ENCODE measurements around the gene LRRC8A.
"Not testable (repeated sequence)": the region's sequence is repeated elsewhere in the genome, so short reads cannot be mapped to it uniquely, and the experiment has no call there.

The LRRC8A gene

DNA sequence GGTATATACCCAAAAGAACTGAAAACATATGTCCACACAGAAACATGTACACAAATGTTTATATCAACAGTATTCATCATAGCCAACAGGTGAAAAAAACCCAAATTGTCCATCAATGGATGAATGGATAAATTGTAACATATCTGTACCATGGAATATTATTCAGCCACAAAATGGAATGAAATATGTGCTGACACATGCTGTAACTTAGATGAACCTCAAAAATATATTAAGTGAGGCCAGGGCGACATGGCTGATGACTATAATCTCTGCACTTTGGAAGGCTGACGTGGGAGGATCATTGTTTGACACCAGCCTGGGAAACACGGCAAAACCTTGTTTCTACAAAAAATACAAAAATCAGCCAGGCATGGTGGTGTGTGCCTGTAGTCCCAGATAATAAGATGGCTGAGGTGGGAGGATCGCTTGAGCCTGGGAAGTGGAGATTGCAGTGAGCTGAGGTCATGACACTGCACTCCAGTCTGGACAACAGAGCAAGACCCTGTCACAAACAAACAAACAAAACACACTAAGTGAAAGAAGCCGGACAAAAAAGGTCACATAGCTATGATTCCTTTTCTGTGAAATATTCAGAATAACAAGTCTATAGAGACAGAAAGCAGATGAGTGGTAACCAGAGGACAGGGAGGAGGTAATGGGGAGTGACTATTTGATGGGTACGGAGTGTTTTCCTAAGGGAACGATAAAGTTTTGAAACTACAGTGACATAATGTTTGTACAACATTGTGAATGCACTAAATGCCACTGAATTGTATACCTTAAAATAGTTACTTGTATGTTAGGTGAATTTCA lies 11.6 kb upstream of the LRRC8A start:
- DNase-seq, result no peak

DNA sequence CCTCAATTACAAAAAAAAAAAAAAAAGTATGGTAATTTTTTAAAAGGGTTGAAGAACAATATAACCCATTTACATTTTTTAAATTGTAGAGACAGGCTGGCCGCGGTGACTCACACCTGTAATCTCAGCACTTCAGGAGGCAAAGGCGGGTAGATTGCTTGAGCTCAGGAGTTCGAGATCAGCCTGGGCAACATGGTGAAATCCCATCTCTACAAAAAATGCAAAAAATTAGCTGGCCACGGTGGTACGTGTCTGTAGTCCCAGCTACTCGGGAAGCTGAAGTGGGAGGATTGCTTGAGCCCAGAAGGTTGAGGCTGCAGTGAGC lies 11.0 kb upstream of the LRRC8A start:
- DNase-seq, result not testable (repeated sequence)

DNA sequence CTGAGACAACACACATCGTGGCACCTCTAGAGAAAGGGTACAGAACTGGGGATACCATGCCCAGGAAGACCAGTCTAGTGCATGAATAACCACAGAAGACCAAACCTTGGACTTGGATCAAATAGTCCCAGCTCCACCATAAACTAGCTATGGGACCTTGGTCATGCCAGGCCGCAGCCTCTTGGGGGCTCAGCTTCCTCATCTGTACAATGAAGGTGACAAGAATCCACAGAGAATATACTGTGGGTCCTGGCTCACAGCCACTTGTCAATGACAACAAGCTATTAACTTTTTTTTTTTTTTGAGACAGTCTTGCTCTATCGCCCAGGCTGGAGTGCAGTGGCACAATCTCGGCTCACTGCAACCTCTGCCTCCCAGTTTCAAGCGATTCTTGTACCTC lies 4.1 kb upstream of the LRRC8A start:
- no peak for DNase-seq

DNA sequence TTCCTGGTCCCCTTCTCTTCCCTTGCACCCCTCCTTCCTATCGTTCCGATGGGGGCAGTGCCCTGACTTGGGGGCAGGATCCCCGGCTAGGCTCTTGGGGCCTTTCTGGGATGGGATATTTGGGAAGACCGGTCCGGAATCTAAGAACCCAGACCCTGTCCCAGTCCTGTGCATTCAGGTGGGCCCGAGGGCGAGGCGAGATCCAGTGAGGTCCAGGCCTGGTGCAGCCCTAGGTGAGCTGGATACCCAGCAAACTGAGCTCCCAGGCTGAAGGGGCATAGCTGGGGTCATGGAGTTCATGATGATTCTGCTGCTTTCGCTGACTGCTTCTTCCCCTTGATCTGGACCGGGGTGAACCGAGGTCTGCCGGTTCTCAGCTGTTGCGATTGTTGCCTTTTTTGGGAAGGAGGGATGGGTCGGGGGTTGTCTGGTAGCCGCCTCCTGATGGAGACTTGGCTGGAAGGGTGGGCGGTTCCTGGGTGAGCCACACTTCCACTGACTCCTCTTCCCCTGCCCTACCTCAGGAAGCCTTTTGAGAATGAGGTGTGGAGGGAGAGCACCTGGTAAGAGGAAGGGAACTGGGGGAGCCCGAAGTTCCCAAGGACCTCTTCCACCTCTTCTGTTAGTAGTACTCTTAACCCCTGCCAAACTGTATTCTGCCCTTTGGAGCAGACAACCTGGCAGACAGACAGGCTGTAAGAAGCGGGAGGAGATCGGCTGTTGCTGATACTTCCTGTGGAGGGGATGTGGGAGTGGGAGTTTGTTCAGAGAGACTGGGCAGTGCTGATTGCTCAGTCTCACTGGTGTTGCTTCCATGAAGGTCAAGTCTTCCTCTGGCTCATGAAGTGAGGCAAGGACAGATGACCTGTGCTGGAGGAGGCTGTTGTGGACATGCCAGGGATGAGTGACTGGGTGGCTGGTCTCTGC lies 1.0 kb downstream of the LRRC8A start:
- no peak for DNase-seq

DNA sequence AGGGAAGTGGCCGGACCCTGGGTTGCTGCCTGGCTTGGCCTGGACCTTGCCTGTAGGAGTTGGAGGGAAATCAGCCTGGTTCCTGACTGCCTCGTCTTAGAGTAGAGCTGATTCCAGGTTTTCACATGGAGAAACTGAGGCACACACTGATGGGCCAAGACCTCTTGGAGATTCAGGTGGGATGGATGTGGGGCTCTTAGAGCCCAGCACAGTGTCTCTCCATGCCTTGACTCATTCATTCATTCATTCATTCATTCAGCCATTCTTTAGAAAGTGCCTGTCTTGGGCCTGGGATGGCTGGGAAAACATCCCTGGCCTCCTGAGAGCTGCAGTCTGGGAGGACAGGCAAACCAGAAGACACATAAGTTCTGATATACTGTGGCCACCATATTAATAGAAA lies 2.2 kb downstream of the LRRC8A start:
- DNase-seq, result no peak

DNA sequence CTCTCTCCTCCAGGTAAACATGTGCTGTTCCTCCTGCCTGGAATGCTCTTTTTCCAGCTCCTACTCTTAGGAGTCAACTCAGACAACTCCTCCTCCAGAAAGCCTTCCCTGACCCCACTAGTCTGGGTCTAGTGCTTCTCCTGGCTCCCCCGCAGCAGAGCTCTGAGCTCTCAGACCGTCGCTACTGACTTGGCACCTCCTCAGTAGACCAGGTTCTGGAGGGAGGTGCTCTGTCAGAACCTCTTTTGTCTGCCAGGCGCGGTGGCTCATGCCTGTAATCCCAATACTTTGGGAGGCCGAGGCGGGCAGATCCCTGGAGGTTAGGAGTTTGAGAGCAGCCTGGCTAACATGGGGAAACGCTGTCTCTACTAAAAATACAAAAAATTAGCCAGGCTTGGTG lies 3.4 kb downstream of the LRRC8A start:
- DNase-seq, result no peak

DNA sequence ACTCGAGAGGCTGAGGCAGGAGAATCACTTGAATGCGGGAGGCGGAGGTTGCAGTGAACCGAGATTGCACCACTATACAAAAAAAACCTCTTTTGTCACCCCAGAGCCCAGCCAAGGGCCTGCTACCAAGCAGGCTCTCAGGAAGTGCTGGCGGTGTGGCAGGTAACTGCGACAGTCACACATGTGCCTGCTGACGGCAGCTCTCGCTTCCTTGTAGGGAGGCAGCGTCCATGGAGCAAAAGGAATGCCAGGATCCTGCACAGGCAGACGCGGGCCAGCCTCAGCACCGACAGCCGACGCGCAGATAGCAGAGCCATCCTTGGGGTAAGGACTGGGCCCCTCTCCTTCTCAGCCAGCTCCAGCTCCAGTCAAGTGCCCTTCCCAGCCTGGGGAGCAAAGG lies 3.9 kb downstream of the LRRC8A start:
- no peak for DNase-seq

DNA sequence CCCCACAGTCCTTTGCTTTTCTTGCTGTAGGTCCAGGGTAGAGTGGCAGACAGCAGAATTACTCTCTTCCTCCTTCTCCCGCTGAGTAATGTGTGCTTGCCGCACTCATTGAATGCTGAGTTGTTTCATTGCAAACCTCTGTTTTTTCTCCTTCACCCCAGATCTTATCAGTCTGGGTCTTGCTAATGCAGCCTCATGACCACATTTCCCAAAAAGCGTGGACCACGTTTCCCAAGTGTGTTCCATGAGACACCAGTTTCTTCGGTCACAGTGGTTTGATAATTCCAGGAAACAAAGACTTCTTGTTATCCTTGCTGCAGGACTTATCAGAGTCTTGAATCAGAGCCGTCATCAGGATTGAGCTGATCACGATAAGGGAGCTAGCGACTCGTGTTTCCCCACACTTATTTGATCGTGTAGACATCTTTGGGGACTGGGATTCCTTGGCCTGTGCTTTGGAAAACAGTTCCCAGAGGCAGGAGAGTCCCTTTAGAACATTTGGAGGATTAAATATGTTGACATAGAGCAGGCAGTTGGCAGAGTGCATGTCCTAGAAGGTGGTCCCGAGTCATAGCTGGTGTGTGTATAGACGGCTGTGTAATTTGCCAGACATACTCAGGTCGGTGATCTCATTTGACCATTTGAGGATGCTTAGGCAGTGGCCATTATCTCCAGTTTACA lies 4.4 kb downstream of the LRRC8A start:
- DNase-seq, result no peak

DNA sequence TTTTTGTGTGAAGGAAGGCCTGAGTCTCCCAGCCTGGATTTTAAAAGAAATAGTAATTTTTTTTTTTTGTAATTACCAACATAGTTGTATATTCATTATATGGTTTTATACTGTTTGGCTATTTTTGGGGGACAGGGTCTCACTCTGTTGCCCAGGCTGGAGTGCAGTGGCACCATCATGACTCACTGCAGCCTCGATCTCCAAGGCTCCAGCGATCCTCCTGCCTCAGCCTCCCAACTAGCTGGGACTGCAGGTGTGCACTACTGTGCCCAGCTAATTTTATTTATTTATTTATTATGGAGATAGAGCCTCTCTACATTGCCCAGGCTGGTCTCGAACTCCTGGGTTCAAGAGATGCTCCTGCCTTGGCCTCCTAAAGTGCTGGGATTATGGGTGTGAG lies 5.1 kb downstream of the LRRC8A start:
- DNase-seq, result no peak

DNA sequence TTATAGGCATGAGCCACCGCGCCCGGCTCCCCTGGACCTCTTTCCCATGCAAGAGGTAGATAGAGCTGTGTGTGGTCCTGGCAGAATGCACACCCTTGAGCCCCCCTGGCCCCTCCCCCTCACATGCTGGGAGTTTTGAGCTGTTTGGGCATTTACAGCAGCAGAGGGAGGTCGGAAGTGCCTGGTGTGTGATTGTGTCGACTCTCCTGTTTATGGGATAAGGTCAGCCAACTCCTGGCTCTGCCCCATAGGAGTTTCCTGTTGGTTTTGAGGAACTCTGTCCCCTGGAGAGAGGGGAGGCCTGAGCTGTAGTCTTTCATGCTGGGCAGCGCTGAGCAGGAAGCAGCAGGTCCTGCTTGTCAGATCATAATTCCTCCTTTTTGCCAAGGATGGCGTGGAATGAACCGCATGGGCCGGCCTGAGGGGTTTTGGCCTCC lies 6.0 kb downstream of the LRRC8A start:
- no peak for DNase-seq

DNA sequence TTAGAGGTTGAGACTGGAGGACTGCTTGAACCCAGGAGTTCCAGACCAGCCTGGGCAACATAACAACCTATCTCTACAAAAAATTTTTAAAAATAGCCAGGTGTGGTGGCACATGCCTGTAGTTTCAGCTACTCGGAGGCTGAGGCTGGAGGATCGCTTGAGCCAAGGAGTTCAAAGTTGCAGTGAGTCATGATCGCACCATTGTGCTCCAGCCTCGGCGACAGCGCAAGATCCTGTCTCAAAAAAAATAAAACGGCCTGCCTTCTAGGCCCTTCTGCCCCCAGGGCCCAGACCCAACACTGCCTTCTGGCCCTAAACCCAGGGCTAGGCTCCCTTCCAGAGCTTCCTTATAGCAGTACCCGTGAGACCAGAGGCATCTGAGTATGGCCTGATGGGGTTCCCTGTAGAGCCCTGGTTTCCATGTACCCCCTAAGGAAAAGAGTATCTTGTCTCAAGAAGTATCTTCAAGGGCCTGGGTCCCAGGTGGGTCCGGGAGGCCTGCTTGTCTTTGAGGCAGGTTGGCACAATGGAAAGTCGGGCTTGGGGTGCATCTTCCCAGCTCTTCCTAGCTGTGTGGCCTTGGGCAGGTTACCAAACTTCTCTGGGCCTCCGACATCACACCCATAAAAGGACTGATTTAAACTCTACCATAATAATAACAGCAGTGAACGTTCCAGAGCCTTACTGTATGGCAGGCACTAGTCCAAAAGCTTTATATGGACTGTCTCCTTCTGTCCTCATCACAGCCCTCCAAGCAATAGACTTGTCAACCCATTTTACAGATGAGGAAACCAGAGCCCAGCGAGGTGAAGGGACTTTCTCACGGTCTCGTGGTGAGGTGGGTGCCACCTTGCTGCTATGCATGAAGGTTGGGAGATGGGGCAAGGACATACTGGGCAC lies 9.6 kb downstream of the LRRC8A start:
- DNase-seq, result no peak

DNA sequence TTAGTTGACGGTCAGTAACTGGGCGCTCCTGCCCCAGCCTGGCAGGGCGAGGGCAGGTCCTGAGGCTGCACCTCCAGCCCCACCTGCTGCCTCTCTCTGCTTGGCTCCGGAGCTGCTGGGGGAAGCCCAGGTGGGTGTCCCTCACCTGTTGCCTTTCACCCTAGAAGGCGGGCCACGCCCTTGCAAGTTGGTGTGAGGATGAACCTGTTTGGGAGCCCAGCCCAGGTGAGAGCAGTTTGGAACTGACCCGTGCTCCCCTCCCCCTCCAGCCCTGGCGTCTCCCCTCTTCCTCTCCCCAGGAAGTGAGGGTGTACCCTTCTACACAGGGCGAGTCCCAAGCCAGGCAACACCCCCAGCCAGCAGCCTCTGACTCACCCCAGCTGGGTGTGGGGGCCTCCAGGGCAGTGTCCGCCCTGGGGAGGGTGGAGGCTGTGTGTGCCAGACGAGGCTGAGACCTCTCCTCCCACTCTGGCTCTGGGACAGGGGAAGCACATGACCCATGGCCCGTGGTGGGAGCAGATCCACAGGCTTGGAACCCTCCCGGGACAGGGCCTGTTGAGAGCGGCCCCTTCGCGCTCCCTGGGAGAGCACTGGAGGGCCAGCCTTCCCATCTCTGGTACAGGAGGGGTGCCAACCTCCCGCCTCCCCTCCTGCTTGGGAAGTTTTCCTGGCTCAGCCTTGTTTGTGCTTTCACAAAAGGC lies 10.4 kb downstream of the LRRC8A start:
- DNase-seq, result no peak

DNA sequence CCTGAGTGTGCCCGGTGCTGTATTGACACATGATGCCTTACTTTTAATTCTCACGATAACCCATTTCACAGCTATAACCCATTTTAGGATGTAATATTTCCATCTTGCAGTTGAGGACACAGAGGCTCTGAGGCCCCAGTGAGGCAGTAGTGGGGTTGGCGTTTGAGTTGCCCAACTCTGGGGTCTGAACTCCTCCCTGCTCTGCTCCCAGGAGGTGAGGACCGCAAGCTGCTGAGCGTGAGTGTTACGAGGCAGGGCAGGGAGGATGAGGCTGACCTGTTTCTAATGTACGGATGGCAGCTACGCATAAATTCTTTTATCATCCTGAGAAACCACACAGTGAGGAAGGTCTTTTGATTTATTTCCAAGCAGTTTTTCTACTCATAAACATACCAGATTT lies 11.4 kb downstream of the LRRC8A start:
- DNase-seq, result no peak

DNA sequence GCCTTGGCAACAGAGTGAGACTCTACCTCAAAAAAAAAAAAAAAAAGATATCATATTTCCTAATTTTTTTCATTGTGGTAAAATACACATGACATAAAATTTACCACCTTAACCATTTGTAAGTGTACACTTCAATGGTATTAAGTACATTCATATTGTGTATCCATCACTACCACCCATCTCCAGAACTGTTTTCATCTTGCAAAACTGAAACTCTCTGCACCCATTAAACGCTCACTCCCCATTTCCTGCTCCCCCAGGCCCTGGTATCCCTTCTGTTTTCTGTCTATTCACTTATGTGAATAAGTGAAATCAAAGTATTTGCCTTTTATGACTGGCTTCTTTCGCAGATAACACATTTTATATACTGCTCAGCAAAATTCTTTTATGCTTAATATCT lies 12.8 kb downstream of the LRRC8A start:
- no peak for DNase-seq

DNA sequence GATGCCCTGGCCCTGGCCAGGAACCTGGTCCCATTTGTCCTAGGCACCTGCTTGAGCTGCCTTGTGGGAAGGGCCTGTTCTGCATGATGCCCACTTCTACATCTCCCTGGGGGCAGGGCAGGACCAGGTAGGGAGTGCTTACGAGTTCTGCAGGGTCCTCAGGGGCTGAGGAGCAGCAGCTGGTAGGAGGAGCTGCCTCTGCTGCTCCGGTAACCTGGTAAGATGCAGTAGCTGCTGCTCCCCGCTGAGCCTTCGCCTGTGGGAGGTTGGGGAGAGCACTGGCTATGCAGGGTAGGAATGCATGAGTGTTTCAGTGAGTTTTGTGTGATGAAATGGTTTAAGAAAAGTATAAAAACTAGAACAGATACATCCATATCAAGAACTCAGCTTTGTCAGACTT lies 13.6 kb downstream of the LRRC8A start:
- no peak for DNase-seq

DNA sequence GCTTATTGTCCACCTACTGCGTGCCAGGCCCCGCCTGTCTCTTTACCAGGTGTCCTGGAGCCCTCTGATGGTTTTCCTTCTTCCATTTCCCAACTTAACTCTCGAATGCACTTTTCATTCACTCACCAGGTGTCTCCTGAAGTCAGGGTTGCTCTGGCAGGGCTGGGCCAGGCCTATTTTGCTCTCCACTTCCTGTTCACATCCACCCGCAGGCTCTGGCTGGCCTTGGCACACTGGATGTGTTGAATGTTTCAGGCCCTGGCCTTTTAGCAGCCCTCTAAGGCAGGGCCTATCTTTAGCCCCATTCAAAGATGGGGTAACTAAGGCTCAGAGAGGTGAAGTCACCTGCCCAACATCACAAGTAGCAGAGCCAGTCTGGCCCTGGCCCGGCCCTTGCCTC lies 16.4 kb downstream of the LRRC8A start:
- no peak for DNase-seq

DNA sequence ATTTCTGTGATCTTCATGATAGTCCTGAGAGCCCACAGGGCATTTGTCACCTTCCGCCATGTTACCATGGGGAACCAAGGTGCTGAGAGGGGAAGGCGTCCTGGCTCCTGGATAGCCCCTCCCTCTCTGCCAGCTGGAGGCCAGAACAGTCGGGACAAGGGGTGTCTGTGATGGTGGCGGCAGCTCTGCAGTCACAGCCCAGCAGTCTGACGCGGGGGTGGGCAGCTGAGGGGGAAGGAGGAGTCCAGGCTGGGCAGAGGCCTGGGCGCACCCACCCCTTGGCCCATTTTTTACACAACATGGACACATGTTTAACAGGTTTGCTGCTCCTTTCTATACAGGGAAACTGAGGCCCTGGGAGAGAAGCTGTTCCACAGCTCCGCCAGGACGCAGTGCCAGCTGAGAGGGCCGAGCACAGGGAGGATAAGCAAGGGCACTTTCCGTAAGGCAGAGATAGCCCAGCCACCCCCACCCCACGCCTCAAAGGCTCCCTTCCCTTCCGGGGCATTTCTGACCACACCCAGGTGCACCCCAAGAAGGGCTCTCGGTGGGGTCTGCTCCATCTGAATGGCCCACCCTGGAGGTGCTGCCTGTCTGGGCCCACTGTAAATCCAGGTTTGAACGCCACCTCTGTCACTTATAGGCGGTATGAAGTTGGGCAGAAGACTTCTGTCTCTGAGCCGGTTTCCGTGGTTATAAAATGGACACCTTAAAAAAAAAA lies 17.1 kb downstream of the LRRC8A start:
- DNase-seq, result no peak

DNA sequence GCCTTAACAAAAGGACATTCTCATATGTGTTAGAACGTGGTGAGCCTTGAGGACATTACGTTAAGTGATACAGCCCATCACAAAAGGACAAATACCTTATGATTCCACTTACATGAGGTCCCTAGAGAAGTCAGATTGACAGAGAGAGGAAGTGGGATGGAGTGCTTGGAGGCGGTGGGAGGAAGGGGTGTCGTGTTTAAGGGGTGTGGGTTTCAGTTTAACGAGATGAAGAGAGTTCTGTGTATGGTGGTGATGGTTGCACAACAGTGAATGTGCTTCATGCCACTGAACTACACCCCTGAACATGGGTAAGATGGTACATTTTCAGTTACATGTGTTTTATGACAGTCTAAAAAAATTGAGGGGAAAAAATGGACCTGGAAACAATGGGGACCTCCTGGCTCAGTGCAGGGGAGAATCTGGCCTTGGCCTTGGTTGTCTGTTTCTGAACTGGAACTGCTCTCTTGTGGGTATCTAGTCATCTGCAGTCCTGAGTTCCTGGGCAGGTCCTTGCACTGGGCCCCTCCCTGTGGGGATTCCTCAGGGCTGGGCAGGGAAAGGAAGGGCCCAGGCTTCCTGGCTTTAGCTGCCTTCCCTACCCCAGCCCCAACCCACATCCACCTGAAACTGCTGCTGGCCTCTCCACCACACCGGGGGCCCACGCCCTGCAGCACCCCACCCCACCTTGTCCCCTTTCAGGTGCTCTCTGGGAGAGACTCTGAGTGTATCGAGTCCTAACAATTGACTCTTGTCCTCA lies 17.8 kb downstream of the LRRC8A start:
- DNase-seq, result no peak

DNA sequence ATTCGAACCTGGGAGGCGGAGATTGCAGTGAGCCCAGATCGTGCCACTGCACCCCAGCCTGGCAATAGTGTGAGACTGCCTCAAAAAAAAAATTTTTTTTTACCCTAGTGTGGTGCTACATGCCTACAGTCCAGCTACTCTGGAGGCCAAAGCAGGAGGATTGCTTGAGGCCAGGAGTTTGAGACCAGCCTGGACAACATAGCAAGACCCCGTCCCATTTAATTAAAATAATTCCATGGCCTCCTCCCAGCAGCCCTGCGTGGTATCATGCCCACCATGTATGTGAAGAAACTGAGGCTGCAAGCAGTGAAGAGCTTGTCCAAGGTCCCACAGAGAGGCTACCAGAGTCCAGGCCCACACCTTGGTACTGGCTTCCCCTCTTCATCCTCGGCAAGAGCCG lies 19.4 kb downstream of the LRRC8A start:
- DNase-seq, result no peak

DNA sequence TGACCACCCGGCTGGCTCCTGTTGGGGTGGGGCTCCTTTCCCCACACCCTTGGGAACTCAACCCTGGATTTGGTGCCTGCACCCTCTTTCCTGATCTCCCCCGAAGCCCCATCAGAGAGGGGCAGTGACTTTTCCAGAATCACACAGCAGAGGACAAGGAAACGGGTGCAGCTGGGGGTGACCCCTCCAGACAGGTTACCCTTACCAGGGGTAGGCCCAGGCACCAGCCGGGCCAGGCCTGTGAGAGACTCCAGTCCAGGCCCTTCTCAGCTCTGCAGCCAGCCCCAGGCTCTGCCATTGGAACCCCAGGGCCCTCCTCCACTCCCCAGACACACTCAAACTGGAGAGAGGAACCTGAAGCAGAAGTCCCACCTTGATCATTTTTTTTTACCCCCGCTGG lies 19.9 kb downstream of the LRRC8A start:
- DNase-seq, result no peak
